Measurements from ENCODE around the gene WASF2.

- TF ChIP-seq EZH2 (IDR thresholded peaks at IDR 0.05; ENCODE audit: borderline replicate concordance, low read depth, low read length, severe bottlenecking) (no peak), CTCF (IDR thresholded peaks at IDR 0.05; ENCODE audit: borderline replicate concordance, extremely low read depth, low read length, poor library complexity, severe bottlenecking) (no peak)
Observed at GRCh38 chr1:27414091-27414490, 75.9 kb downstream of the WASF2 start.

All from DND-41 (cell line).